Endothelial cell of umbilical vein (primary cell): Measurements from ENCODE around the gene PLXNA4. TPM values are rescaled to one million over a fixed set of nuclear protein-coding genes. Genes with fewer than 3 reads are reported as not detected.
A peak's percentile ranks its signal among the peaks of the same experiment; 100 is the strongest.

ENCODE experiments used
- BruUV-seq: library from RNA; stranded (reverse); fragments of 400-500 nt; replicated peaks from 2 replicates; lab custom pipeline; 2021; lab: Mats Ljungman, UMichigan
- CTCF ChIA-PET: fragments of 300-600, 350-600 bp; sonication (Branson Sonifier 250); formaldehyde crosslinking; loops from one replicate; lab custom pipeline; 2021; ENCODE audit warnings: antibody characterized with exemption, inconsistent platforms; lab: Charles Lee
- POLR2A ChIA-PET: fragments of 300-600, 350-600 bp; sonication (Branson Sonifier 250); formaldehyde crosslinking; loops from one replicate; lab custom pipeline; 2021; ENCODE audit warnings: antibody characterized with exemption, inconsistent platforms; lab: Charles Lee
- DNase-seq: peaks from one replicate; pipeline ENCODE4 v3.0.0-alpha.2; 2011; ENCODE audit warnings: low read depth, low spot score
- FAIRE-seq: peaks from 2 replicates; lab custom pipeline; 2011; peaks lifted over from hg19 to GRCh38; lab: Jason Lieb, UNC
- H2AFZ ChIP-seq: 2 replicates; pipeline ENCODE4 v1.6.0; 2012; ENCODE audit warnings: low read depth, low read length, control low read depth, inconsistent platforms
- H3K27ac ChIP-seq: 2 replicates; pipeline ENCODE4 v1.5.1; 2011; ENCODE audit warnings: low read depth, mild to moderate bottlenecking, control low read depth, low read length, moderate library complexity; ENCODE audit not compliant: insufficient read depth
- H3K27me3 ChIP-seq, 2 experiments: 2 replicates each; pipeline versions ENCODE4 v1.6.0 to v1.6.1; 2011; ENCODE audit warnings: low read length in 2 of 2, mixed read lengths in 1 of 2; ENCODE audit not compliant: control insufficient read depth in 2 of 2, insufficient read depth in 2 of 2
- H3K36me3 ChIP-seq, 2 experiments: 2 replicates in 1 of 2; 3 replicates in 1 of 2; pipeline ENCODE4 v1.5.1; 2011; ENCODE audit warnings: low read length in 2 of 2, mild to moderate bottlenecking in 1 of 2, moderate library complexity in 1 of 2; ENCODE audit not compliant: control insufficient read depth in 2 of 2, insufficient read depth in 2 of 2; ENCODE audit errors: extremely low read depth in 1 of 2
- H3K4me1 ChIP-seq: 3 replicates; pipeline ENCODE4 v1.5.1; 2011; ENCODE audit warnings: mild to moderate bottlenecking, low read length; ENCODE audit not compliant: control insufficient read depth, insufficient read depth; ENCODE audit errors: extremely low read depth
- H3K4me2 ChIP-seq: 2 replicates; pipeline ENCODE4 v1.6.1; 2011; ENCODE audit warnings: low read length, control low read depth, mixed read lengths; ENCODE audit not compliant: insufficient read depth
- H3K4me3 ChIP-seq, 3 experiments: fragments of 200-600 bp in 1 of 3; sonication (generic), shearing (Covaris generic) in 1 of 3; replicated peaks in 1 of 3; 2 replicates each; pipeline ENCODE4 v1.5.1; 2011 to 2016; ENCODE audit warnings: control low read depth in 3 of 3, low read length in 3 of 3, mild to moderate bottlenecking in 2 of 3, inconsistent platforms in 1 of 3, low read depth in 1 of 3, moderate library complexity in 1 of 3; ENCODE audit not compliant: insufficient read depth in 1 of 3
- H3K79me2 ChIP-seq: 2 replicates; pipeline ENCODE4 v1.6.0; 2012; ENCODE audit warnings: low read length, inconsistent platforms; ENCODE audit not compliant: control insufficient read depth, insufficient read depth
- H3K9ac ChIP-seq: replicated peaks from 2 replicates; pipeline ENCODE3; 2011; ENCODE audit warnings: low read length, control low read depth; ENCODE audit not compliant: insufficient read depth; ENCODE audit errors: extremely low read depth
- H3K9me1 ChIP-seq: replicated peaks from 3 replicates; pipeline ENCODE4 v1.6.0; 2011; ENCODE audit warnings: mild to moderate bottlenecking, low read length; ENCODE audit not compliant: control insufficient read depth, insufficient read depth; ENCODE audit errors: extremely low read depth
- H3K9me3 ChIP-seq: replicated peaks from 2 replicates; pipeline ENCODE4 v1.5.1; 2012; ENCODE audit warnings: low read length, inconsistent platforms; ENCODE audit not compliant: control insufficient read depth, insufficient read depth
- H4K20me1 ChIP-seq: replicated peaks from 2 replicates; pipeline ENCODE3; 2011; ENCODE audit warnings: mild to moderate bottlenecking, low read length; ENCODE audit not compliant: control insufficient read depth, insufficient read depth; ENCODE audit errors: extremely low read depth
- EZH2 ChIP-seq: IDR thresholded peaks from 2 replicates; pipeline ENCODE4 v1.6.1; 2012; ENCODE audit warnings: borderline replicate concordance, low read depth, mild to moderate bottlenecking, moderate library complexity, low read length, inconsistent platforms; ENCODE audit not compliant: severe bottlenecking
- FOS ChIP-seq: IDR thresholded peaks from 2 replicates; pipeline ENCODE4 v1.6.1; 2011; ENCODE audit warnings: mild to moderate bottlenecking, low read length, moderate library complexity, borderline replicate concordance; ENCODE audit not compliant: insufficient read depth
- GATA2 ChIP-seq: IDR thresholded peaks from 2 replicates; pipeline ENCODE4 v1.7.0; 2011; ENCODE audit warnings: low read depth, mild to moderate bottlenecking, moderate library complexity, mixed read lengths, low read length; ENCODE audit not compliant: insufficient read length, insufficient read depth
- JUN ChIP-seq: IDR thresholded peaks from 2 replicates; pipeline ENCODE4 v1.6.1; 2011; ENCODE audit warnings: borderline replicate concordance, low read depth; ENCODE audit not compliant: insufficient read length, insufficient read depth
- MYC ChIP-seq: IDR thresholded peaks from one replicate; pipeline ENCODE4 v1.6.1; 2011; ENCODE audit warnings: mild to moderate bottlenecking, low read depth, low read length
- POLR2A ChIP-seq: IDR thresholded peaks from 2 replicates; pipeline ENCODE4 v1.6.1; 2012; ENCODE audit warnings: low read depth, mild to moderate bottlenecking, control low read depth, low read length
- POLR2AphosphoS5 ChIP-seq: IDR thresholded peaks from 2 replicates; pipeline ENCODE4 v1.6.1; 2012; ENCODE audit warnings: low read depth, mild to moderate bottlenecking, control low read depth, low read length, moderate library complexity; ENCODE audit not compliant: insufficient read depth
- dilution Hi-C: fragments of 300-500 bp; cut with MboI; formaldehyde crosslinking; loops from one replicate; pipeline ENCODE4 v1.15.0; 2019; ENCODE audit warnings: low sequenced_read_pairs; ENCODE audit not compliant: extremely low pct_ligation_motif_present
- intact Hi-C: fragments of 100-400 bp; cut with micrococcal nuclease; formaldehyde crosslinking; loops from one replicate; pipeline ENCODE4 v1.10.0; 2022
- polyA plus RNA-seq, 4 experiments: library from polyadenylated mRNA; depleted of rRNA in 3 of 4; stranded (reverse) in 3 of 4; unstranded in 1 of 4; fragments of >200 nt; gene quantifications; 2 replicates each; pipeline versions ENCODE4 v1.2.1 to v1.2.3, GENCODE V29; 2011 to 2012; ENCODE audit warnings: missing spikeins in 1 of 4
- total RNA-seq: library from RNA; stranded (reverse); gene quantifications from 2 replicates; pipeline ENCODE4 v1.2.3, GENCODE V29; 2021
- TF ChIP-seq, protein P1 (sequence below), 2 donors: IDR thresholded peaks; 1 replicate in 1 of 2; 2 replicates in 1 of 2; pipeline ENCODE4 v1.5.1; 2011; ENCODE audit warnings: low read length in 2 of 2, mild to moderate bottlenecking in 2 of 2, moderate library complexity in 2 of 2, control low read depth in 1 of 2, inconsistent platforms in 1 of 2, low read depth in 1 of 2; ENCODE audit not compliant: insufficient read depth in 1 of 2; ENCODE audit errors: extremely low read depth in 1 of 2
- TF ChIP-seq, protein P2 (sequence below): IDR thresholded peaks from 2 replicates; pipeline ENCODE4 v1.6.1; 2011; ENCODE audit not compliant: insufficient read depth, insufficient read length

Gene PLXNA4
- total and polyA plus RNA-seq, 2 donors (not counting 3 experiments of a cell fraction or from before 2014, with no cell fraction given): 12.1 to 20.4 TPM

DNA sequence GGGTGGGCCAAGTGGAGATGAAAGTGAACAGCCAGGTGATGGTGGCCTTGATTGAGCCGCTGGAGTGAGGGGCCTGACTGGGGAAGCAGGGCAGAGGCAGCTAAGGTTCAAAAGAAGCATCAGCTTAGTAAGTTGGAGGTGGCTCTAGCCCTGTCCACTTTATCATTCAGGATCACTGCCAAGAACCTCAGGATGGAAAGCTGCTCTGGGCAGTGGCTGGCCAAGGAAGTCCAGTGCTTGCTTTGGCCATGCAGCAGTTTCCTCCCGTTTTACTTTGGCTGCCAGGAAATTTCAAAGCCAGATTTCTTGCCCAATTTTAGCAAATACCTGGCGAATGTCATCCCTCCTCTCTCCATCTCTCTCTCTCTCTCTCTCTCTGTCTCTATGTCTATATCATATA lies 384.9 kb downstream of the PLXNA4 start:
- H3K4me1 ChIP-seq: no peaks in the 10 kb centered on the region
- ChIA-PET POLR2A (no interaction called here), CTCF (interaction anchor here (1.8 kb wide), 1 partner anchor 389 kb away, joined by 5 read pairs; no protein-coding TSS in a partner anchor)
- DNase-seq (peak; percentile 76), FAIRE-seq (peak; percentile 55)
- H3K27me3 ChIP-seq: no peaks in the 10 kb centered on the region
- intact Hi-C loops: no loop called here
- H3K4me3 ChIP-seq: no peak overlapping the region
- H3K9ac ChIP-seq: no peak overlapping the region
- dilution Hi-C loops: no loop called here
- H3K27ac ChIP-seq: no peak overlapping the region
- H3K79me2 ChIP-seq: no peaks in the 10 kb centered on the region
- H3K36me3 ChIP-seq: no peaks in the 10 kb centered on the region
- TF ChIP-seq POLR2A (no peak), FOS (no peak), JUN (no peak), POLR2AphosphoS5 (no peak), MYC (no peak), GATA2 (no peak), EZH2 (no peak)
- TF ChIP-seq, protein P1, sequence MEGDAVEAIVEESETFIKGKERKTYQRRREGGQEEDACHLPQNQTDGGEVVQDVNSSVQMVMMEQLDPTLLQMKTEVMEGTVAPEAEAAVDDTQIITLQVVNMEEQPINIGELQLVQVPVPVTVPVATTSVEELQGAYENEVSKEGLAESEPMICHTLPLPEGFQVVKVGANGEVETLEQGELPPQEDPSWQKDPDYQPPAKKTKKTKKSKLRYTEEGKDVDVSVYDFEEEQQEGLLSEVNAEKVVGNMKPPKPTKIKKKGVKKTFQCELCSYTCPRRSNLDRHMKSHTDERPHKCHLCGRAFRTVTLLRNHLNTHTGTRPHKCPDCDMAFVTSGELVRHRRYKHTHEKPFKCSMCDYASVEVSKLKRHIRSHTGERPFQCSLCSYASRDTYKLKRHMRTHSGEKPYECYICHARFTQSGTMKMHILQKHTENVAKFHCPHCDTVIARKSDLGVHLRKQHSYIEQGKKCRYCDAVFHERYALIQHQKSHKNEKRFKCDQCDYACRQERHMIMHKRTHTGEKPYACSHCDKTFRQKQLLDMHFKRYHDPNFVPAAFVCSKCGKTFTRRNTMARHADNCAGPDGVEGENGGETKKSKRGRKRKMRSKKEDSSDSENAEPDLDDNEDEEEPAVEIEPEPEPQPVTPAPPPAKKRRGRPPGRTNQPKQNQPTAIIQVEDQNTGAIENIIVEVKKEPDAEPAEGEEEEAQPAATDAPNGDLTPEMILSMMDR (IDR thresholded peaks at IDR 0.05; ENCODE audit: extremely low read depth in 1 of 2, insufficient read depth in 1 of 2, low read depth in 1 of 2, low read length in 2 of 2): no peak
- TF ChIP-seq, protein P2, sequence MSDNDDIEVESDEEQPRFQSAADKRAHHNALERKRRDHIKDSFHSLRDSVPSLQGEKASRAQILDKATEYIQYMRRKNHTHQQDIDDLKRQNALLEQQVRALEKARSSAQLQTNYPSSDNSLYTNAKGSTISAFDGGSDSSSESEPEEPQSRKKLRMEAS: no peak
- peaks cover 2% of the 10 kb centered on the region for H3K9me3 ChIP-seq
- H3K9me1 ChIP-seq: no peaks in the 10 kb centered on the region
- H4K20me1 ChIP-seq: no peaks in the 10 kb centered on the region
- BruUV-seq: no TSS peak
- H2AFZ ChIP-seq: no peak overlapping the region
- H3K4me2 ChIP-seq: no peak overlapping the region
